Neural progenitor cell (in vitro differentiated cells): ENCODE measurements around the gene BAX. TPM values are rescaled to one million over a fixed set of nuclear protein-coding genes. Genes with fewer than 3 reads are reported as not detected.
"Not testable (repeated sequence)": the region's sequence is repeated elsewhere in the genome, so short reads cannot be mapped to it uniquely, and the experiment has no call there.

Source experiments
- DNase-seq: peaks from one replicate; pipeline ENCODE4 v3.0.0-alpha.2; 2016; ENCODE audit warnings: low spot score
- H2AFZ ChIP-seq: fragments of 200-600 bp; sonication (generic); replicated peaks from 2 replicates; pipeline ENCODE4 v1.6.1; 2016; ENCODE audit warnings: antibody characterized with exemption
- H3F3A ChIP-seq: fragments of 200-600 bp; sonication (generic); 2 replicates; pipeline ENCODE4 v1.6.1; 2016; ENCODE audit warnings: antibody characterized with exemption, low read depth
- H3K27ac ChIP-seq: fragments of 200-600 bp; sonication (generic); 2 replicates; pipeline ENCODE4 v1.5.1; 2016; ENCODE audit warnings: mild to moderate bottlenecking
- H3K27me3 ChIP-seq: fragments of 200-600 bp; sonication (generic); 2 replicates; pipeline ENCODE4 v1.6.1; 2016; ENCODE audit warnings: mild to moderate bottlenecking, moderate library complexity
- H3K36me3 ChIP-seq: fragments of 200-600 bp; sonication (generic); 2 replicates; pipeline ENCODE4 v1.5.1; 2016
- H3K4me1 ChIP-seq: fragments of 200-600 bp; sonication (generic); 2 replicates; pipeline ENCODE4 v1.6.1; 2016; ENCODE audit warnings: mixed run types
- H3K4me2 ChIP-seq: fragments of 200-600 bp; sonication (generic); 2 replicates; pipeline ENCODE4 v1.6.1; 2016
- H3K4me3 ChIP-seq: fragments of 200-600 bp; sonication (generic); 2 replicates; pipeline ENCODE4 v1.5.1; 2016
- H3K79me2 ChIP-seq: fragments of 200-600 bp; sonication (generic); 2 replicates; pipeline ENCODE4 v1.6.1; 2016; ENCODE audit warnings: low read depth
- H3K9ac ChIP-seq: fragments of 200-600 bp; sonication (generic); 2 replicates; pipeline ENCODE4 v1.6.1; 2016
- H3K9me3 ChIP-seq: fragments of 200-600 bp; sonication (generic); 2 replicates; pipeline ENCODE4 v1.5.1; 2016; ENCODE audit warnings: low read depth
- H4K20me1 ChIP-seq: fragments of 200-600 bp; sonication (generic); 2 replicates; pipeline ENCODE4 v1.6.1; 2016; ENCODE audit warnings: low read depth
- H3K27ac Mint-ChIP-seq: 3 replicates; pipeline ENCODE4 v1.8.0; 2021; ENCODE audit warnings: mixed read lengths
- H3K27me3 Mint-ChIP-seq: 2 replicates; pipeline ENCODE4 v1.8.0; 2022; ENCODE audit warnings: low read depth, mild to moderate bottlenecking, inconsistent platforms, moderate library complexity, mixed read lengths; ENCODE audit not compliant: insufficient read depth
- H3K36me3 Mint-ChIP-seq: 3 replicates; pipeline ENCODE4 v1.8.0; 2021; ENCODE audit warnings: mixed read lengths
- H3K4me1 Mint-ChIP-seq: 3 replicates; pipeline ENCODE4 v1.8.0; 2021; ENCODE audit warnings: mixed read lengths
- H3K4me3 Mint-ChIP-seq: 3 replicates; pipeline ENCODE4 v1.8.0; 2021; ENCODE audit warnings: mild to moderate bottlenecking, moderate library complexity, mixed read lengths
- H3K9me3 Mint-ChIP-seq: 3 replicates; pipeline ENCODE4 v1.8.0; 2020; ENCODE audit warnings: mixed read lengths
- CTCF ChIP-seq: fragments of 200-600 bp; sonication (generic); IDR thresholded peaks from 2 replicates; pipeline ENCODE4 v1.5.1; 2017; ENCODE audit warnings: antibody characterized with exemption, mild to moderate bottlenecking
- EZH2 ChIP-seq: fragments of 200-600 bp; sonication (generic); IDR thresholded peaks from 2 replicates; pipeline ENCODE4 v1.6.1; 2017; ENCODE audit warnings: antibody characterized with exemption, mild to moderate bottlenecking, moderate library complexity
- EZH2phosphoT487 ChIP-seq: fragments of 200-600 bp; sonication (generic); IDR thresholded peaks from 2 replicates; pipeline ENCODE4 v1.6.1; 2017; ENCODE audit warnings: antibody characterized with exemption
- total RNA-seq: library from RNA; depleted of rRNA; stranded (reverse); fragments of >200 nt; gene quantifications from 2 replicates; pipeline ENCODE4 v1.2.3, GENCODE V29; 2015; ENCODE audit warnings: low replicate concordance

BAX gene
- total RNA-seq, 1 donor from 2014 or later: 35.8 TPM

GRCh38 chr19:48925240-48925843 is 29.3 kb upstream of the BAX start:
- H3K27ac Mint-ChIP-seq: no peak overlapping the region

GRCh38 chr19:48925890-48926289 is 28.8 kb upstream of the BAX start:
- not testable (repeated sequence) for H2AFZ ChIP-seq, H3K27ac Mint-ChIP-seq, H3K36me3 Mint-ChIP-seq, H3K36me3 ChIP-seq, H3K27ac ChIP-seq, H3K4me3 Mint-ChIP-seq, H3K27me3 ChIP-seq, H3K9ac ChIP-seq, H3K79me2 ChIP-seq, H3K4me3 ChIP-seq, H3K4me2 ChIP-seq, H3F3A ChIP-seq, H3K9me3 Mint-ChIP-seq, DNase-seq, H3K27me3 Mint-ChIP-seq, H3K9me3 ChIP-seq, H3K4me1 Mint-ChIP-seq, H4K20me1 ChIP-seq, H3K4me1 ChIP-seq

More at GRCh38 chr19:48925240-48925843, 29.3 kb upstream of the BAX start:
- no peak for TF ChIP-seq CTCF
- no peak for TF ChIP-seq EZH2phosphoT487
- TF ChIP-seq EZH2: no peak
- H3K27me3 Mint-ChIP-seq: no peaks in the 10 kb centered on the region
- Histone ChIP-seq H3K4me1 (no peaks in the 10 kb centered on the region), H3F3A (no peaks in the 10 kb centered on the region), H3K4me2 (no peak overlapping the region), H3K4me3 (no peak overlapping the region), H3K9me3 (no peaks in the 10 kb centered on the region), H3K9ac (no peak overlapping the region), H3K27ac (no peak overlapping the region), H3K36me3 (no peaks in the 10 kb centered on the region), H3K79me2 (no peaks in the 10 kb centered on the region), H4K20me1 (no peaks in the 10 kb centered on the region), H2AFZ (no peak overlapping the region), H3K27me3 (no peaks in the 10 kb centered on the region)
- no peak for DNase-seq
- H3K36me3 Mint-ChIP-seq: peaks cover 5% of the 10 kb centered on the region
- H3K4me1 Mint-ChIP-seq: no peaks in the 10 kb centered on the region
- H3K9me3 Mint-ChIP-seq: no peaks in the 10 kb centered on the region
- H3K4me3 Mint-ChIP-seq: no peak overlapping the region

- Mint-ChIP-seq H3K27me3 (no peaks in the 10 kb centered on the region), H3K4me1 (no peaks in the 10 kb centered on the region), H3K4me3 (no peak overlapping the region), H3K9me3 (no peaks in the 10 kb centered on the region), H3K36me3 (peaks cover 3% of the 10 kb centered on the region), H3K27ac (no peak overlapping the region)
- Histone ChIP-seq H3K27ac (no peak overlapping the region), H3K4me3 (no peak overlapping the region), H3K9me3 (no peaks in the 10 kb centered on the region), H3F3A (no peaks in the 10 kb centered on the region), H3K79me2 (no peaks in the 10 kb centered on the region), H3K27me3 (peaks cover 10% of the 10 kb centered on the region), H4K20me1 (no peaks in the 10 kb centered on the region), H3K36me3 (no peaks in the 10 kb centered on the region), H3K9ac (no peak overlapping the region), H3K4me2 (no peak overlapping the region), H3K4me1 (no peaks in the 10 kb centered on the region), H2AFZ (no peak overlapping the region)
- no peak for DNase-seq
- TF ChIP-seq EZH2: no peak
- no peak for TF ChIP-seq EZH2phosphoT487
- no peak for TF ChIP-seq CTCF
Observed at GRCh38 chr19:48926909-48927308, 27.8 kb upstream of the BAX start.

GRCh38 chr19:48927692-48928091 is 27.0 kb upstream of the BAX start:
- not testable (repeated sequence) for H3K4me2 ChIP-seq, H3K79me2 ChIP-seq, H3K4me3 ChIP-seq, H3K27ac Mint-ChIP-seq, H3K9ac ChIP-seq, H3K4me3 Mint-ChIP-seq, H3K9me3 Mint-ChIP-seq, H3K4me1 ChIP-seq, H3K27ac ChIP-seq, H3K27me3 Mint-ChIP-seq, H2AFZ ChIP-seq, H3K36me3 ChIP-seq, H3F3A ChIP-seq, H4K20me1 ChIP-seq, DNase-seq, H3K36me3 Mint-ChIP-seq, H3K9me3 ChIP-seq, H3K4me1 Mint-ChIP-seq
- H3K27me3 ChIP-seq: peaks cover 18% of the 10 kb centered on the region
